CD4-positive, alpha-beta T cell treated with Interleukin-12 subunit alpha and Interleukin-12 subunit beta, for 1 hour (primary cell): Measurements from ENCODE around the gene TRMT112.
"Not testable (repeated sequence)": the region's sequence is repeated elsewhere in the genome, so short reads cannot be mapped to it uniquely, and the experiment has no call there.

Source experiments
- DNase-seq: peaks from one replicate; pipeline ENCODE4 v3.0.0-alpha.2; 2020

Gene TRMT112

GRCh38 chr11:64327993-64328392, 10.6 kb upstream of the TRMT112 start:
- DNase-seq = no peak

GRCh38 chr11:64327375-64327774, 10.0 kb upstream of the TRMT112 start:
- DNase-seq = no peak

DNA sequence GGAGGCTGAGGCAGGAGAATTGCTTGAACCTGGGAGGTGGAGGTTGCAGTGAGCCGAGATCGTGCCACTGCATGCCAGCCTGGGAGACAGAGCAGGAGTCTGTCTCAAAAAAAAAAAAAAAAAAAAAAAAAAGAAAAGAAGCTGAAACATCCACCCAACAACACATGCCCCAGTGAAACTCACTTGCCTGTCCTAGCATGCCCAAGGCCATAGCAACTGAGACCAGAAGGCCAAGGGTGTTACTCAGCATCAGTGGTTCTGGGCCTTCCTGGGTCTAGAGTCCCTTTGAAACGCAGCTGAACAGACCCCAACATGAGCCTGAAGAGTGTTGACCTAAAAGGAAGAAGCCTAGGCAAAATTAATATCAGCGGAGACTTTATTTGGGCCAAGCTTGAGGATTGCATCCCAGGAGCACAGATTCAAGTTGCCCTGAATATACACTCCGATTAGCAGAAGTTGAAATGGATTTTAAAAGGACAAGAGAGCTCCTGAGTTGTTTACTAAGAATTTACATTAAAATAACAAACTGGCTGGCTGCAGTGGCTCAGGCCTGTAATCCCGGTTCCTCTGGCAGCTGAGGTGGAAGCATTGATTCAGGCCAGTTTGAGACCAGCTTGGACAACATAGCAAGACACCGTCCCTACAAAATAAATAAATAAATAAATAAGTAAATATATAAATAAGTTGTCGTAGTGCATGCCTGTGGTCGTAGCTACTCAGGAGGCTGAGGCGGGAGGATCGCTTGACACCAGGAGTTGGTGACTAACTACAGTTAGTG, 7.5 kb upstream of the TRMT112 start:
- no peak for DNase-seq

DNA sequence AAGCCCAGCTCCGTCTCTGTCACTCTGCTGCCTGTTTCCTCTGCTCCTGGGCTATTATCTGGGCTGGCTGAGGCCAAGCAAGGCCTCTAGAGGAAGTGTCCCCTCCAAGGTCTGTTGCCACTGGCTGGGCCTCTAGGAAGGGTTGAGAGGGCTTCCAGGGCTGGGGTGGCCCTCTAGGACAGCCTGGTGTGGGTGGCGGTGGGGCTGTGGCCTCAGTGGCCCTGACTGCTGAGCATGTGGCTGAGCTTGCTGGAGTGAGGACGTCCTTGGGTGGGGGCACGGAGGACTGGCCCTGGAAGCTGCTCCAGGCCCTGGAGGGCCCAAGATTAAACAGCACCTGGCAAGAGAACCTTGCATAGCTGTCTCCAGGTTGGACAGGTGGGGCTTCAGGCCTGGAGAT, 6.6 kb upstream of the TRMT112 start:
- not testable (repeated sequence) for DNase-seq

DNA sequence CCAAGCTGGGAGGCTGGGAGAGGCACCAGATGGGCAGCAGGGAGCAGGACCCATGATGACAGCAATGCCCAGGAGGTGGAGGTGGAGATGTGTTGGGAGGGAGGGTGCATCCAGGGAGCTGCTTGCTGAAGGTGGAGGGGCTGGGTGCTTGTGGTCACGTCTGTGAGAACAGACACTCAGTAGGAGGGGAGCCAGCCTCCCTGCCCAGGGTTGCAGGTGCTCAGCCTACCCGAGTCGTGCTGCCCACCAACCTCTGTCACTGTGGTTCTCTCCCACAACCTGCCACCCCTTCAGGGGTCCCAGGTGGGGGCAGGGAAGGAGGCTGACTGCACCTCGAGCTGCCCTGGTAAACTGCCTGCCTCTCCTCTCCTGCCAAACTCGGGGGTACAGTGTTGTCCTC, 6.0 kb upstream of the TRMT112 start:
- DNase-seq = no peak

DNA sequence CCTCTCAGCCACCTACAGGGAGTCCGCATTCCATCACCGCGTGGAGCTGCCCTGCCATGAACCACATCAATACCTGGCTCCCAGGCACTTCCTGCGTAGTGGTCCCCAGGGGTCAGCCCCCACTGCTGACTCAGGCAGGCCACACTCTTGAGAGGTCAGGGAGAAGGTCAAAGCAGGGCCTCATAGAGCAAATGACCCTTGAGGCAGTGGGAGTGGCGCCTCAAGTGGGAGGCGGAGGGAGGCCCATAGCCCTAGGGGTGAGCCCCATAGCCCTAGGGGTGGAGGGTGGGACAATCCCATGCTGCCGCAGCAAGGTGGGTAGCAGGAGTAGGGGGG, 5.5 kb upstream of the TRMT112 start:
- no peak for DNase-seq

- DNase-seq = no peak
Observed at GRCh38 chr11:64321533-64321932, 4.2 kb upstream of the TRMT112 start.

- DNase-seq = no peak
Observed at GRCh38 chr11:64321026-64321425, 3.7 kb upstream of the TRMT112 start.

- no peak for DNase-seq
Observed at GRCh38 chr11:64320556-64320955, 3.2 kb upstream of the TRMT112 start.

- no peak for DNase-seq
Observed at GRCh38 chr11:64318766-64319761, 1.7 kb upstream of the TRMT112 start.

- peak; percentile 97 for DNase-seq
Observed at GRCh38 chr11:64317961-64318765, 804 bp upstream of the TRMT112 start, which contains the start of gene PRDX5. PRDX5 (plus strand) TSS chr11:64318121; CDS start chr11:64318216, 95 bp downstream.

DNA sequence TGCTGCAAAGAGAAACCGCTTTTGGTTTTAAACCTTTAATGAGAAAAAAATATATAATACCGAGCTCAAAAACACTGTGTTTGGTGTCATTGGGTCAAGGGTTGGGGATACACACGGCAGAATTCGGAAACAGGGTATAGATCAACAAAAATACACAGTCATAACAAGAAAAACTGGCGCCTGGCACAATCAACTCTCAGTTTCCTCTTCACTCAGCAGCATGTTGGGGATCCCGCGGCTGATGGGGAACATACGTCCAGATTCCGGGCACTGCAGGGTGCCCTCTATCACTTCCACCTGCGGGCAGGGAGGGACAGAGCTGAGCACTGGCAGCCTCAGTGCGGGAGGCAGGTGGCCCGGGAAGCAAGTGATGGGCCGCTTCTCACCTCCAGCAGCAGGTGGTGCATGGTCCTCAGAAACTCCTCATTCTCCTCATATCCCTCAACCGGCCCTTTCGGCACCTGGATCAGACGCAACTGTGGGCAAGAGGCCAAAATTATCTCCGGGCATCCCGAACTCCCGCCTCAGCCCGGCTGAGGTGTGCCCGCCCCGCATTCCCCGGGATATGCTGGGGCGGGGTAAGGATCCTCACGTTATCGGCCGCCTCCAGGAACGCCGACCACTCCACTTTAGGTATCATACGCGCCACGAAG, 561 bp downstream of the TRMT112 start:
- peak; percentile 48 for DNase-seq

- not testable (repeated sequence) for DNase-seq
Observed at GRCh38 chr11:64315667-64316526, 1.5 kb downstream of the TRMT112 start.

DNA sequence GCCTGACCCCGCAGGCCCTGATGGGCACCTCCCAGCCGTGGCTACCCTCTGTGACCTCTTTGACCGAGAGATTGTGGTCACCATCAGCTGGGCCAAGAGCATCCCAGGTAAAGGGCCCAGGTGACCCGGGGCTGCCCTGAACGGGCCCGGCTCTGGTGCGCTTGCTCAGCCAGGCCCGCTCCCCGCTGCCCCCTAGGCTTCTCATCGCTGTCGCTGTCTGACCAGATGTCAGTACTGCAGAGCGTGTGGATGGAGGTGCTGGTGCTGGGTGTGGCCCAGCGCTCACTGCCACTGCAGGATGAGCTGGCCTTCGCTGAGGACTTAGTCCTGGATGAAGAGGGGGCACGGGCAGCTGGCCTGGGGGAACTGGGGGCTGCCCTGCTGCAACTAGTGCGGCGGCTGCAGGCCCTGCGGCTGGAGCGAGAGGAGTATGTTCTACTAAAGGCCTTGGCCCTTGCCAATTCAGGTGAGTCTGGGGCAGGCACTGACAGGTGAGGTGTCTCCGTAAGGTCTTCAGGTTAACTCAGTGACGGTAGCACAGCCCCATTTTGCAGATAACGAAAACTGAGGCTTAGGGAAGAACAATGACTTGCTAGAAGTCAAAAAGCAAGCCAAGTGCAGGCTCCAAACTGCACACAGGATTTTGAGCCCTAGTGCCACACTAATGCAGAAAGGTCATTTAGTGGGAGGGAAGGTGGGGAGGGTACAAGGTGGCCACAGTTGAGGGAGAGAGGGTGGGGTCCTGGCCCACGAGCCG, 2.4 kb downstream of the TRMT112 start:
- no peak for DNase-seq

GRCh38 chr11:64314146-64314804, 3.1 kb downstream of the TRMT112 start:
- DNase-seq = no peak

DNA sequence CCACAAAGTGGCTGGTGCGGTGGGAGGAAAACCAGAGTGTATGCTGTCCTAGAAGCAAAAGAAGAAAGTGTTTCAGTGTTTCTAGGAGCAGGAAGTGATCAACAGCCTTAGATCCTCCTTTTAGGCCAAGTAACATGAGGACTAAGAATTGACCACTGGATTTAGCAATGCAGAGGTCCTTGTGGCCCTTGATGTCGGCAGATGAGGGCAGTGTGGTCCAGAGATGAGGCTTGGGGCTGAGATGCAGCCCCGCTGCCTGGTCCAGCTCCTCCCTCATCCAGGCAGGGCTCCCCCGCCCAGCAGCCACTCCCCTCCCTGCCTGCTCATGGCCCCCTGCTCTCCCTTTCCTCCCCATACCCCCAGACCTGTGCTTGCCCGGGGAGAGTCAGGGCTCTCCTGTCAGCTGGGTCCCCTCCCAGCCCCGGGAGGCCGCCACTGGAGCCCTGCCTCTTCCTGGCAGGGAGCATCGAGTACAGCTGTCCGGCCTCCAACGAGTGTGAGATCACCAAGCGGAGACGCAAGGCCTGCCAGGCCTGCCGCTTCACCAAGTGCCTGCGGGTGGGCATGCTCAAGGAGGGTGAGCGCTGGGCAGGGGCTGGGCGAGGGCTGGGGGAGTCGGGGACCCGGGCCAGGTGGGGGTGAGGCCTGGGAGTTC, 3.7 kb downstream of the TRMT112 start:
- no peak for DNase-seq

DNA sequence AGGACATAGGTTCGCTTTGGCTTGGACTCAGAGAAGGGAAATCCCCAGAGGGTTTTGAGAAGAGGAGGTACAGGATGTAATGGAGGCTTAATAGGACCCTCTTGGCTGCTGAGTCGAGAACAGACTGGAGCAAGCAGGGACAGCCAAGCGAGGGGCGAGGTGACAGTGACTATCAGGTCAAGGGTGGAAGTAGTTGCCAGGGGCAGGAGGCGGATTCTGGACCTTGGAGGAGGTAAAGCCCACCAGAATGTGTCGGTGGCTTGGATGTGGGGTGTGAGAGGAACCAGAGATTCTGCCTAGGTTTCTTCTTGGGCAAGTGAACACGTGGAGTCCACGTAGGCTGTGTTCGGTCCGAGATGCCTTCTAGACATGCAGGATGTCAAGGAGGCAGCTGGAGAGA, 4.4 kb downstream of the TRMT112 start:
- no peak for DNase-seq

DNA sequence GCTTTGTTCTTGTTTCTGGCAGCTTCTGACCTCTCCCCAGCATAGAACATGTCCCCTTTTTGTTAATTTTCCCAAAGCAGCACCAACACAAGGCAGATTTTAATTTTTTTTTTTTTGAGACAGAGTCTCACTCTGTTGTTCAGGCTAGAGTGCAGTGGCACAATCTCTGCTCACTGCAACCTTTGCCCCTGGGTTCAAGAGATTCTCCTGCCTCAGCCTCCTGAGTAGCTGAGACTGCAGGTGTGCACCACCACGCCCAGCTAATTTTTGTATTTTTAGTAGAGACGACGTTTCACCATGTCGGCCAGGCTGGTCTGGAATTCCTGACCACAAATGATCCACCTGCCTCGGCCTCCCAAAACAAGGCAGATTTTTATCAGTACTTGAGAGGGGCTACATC, 9.6 kb downstream of the TRMT112 start:
- DNase-seq = not testable (repeated sequence)

- DNase-seq = no peak
Observed at GRCh38 chr11:64306876-64307622, 10.3 kb downstream of the TRMT112 start.
